Spleen (tissue), 7 donors: ENCODE data around the gene EXPH5.

ENCODE experiments used
- POLR2A ChIP-seq, 3 donors: fragments of 450-650 bp; IDR thresholded peaks; one replicate each; pipeline ENCODE4 v1.5.1; 2017; ENCODE audit warnings: antibody characterized with exemption in 3 of 3, mild to moderate bottlenecking in 1 of 3
- TF ChIP-seq, protein P1 (sequence below), 11 experiments: fragments of 200-600 bp in 7 of 11; fragments of 450-650 bp in 4 of 11; sonication (generic) in 4 of 11; IDR thresholded peaks in 8 of 11; conservative IDR thresholded peaks in 3 of 11; 1 replicate in 7 of 11; 2 replicates in 4 of 11; pipeline versions ENCODE4 v1.4.0 to v1.8.0; 2016 to 2021; ENCODE audit warnings: antibody characterized with exemption in 11 of 11, inconsistent platforms in 4 of 11, mild to moderate bottlenecking in 1 of 11
- donor health status: DM: no; HTN: no; CAD: no; lungs with moderate emphysema.
- donor health status: DM: no; HTN: no; CAD: no.
- donor health status: DM: no; HTN: no; CAD: no.

DNA sequence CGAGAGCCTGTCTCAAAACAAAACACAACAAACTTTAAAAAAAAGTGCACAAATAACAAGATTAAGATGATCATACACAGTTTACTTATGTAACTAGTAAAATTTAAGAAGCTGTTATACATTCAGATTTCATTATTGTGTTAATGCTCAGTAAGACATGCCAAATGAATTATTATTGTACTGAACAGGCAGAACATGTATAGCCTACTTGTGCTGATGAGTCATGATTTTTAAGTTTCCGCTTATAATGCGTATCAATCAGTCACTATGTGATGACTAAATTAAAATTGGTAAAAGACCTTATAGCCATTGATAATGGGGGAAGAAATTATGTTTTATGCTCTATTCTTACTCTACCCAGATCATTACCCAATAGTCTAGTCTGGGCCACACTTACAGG lies 20.5 kb upstream of the EXPH5 start:
- TF ChIP-seq, protein P1, sequence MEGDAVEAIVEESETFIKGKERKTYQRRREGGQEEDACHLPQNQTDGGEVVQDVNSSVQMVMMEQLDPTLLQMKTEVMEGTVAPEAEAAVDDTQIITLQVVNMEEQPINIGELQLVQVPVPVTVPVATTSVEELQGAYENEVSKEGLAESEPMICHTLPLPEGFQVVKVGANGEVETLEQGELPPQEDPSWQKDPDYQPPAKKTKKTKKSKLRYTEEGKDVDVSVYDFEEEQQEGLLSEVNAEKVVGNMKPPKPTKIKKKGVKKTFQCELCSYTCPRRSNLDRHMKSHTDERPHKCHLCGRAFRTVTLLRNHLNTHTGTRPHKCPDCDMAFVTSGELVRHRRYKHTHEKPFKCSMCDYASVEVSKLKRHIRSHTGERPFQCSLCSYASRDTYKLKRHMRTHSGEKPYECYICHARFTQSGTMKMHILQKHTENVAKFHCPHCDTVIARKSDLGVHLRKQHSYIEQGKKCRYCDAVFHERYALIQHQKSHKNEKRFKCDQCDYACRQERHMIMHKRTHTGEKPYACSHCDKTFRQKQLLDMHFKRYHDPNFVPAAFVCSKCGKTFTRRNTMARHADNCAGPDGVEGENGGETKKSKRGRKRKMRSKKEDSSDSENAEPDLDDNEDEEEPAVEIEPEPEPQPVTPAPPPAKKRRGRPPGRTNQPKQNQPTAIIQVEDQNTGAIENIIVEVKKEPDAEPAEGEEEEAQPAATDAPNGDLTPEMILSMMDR (IDR thresholded peaks at IDR 0.05 in 8 of 11, conservative IDR thresholded peaks at IDR 0.05 in 3 of 11) = no peak
- TF ChIP-seq POLR2A (IDR thresholded peaks at IDR 0.05) = no peak
